HepG2 (cell line): Measurements from ENCODE around the gene VMO1. TPM values are rescaled to one million over a fixed set of nuclear protein-coding genes. Genes with fewer than 3 reads are reported as not detected.
A peak's percentile ranks its signal among the peaks of the same experiment; 100 is the strongest.

ENCODE experiments used
- CAMTA2 ChIP-seq: sonication (generic); formaldehyde crosslinking; IDR thresholded peaks from 2 replicates; pipeline ENCODE4 v1.4.0; 2020; ENCODE audit warnings: mild to moderate bottlenecking, missing genetic modification reagents, borderline replicate concordance
- ELK4 ChIP-seq: sonication (generic); formaldehyde crosslinking; IDR thresholded peaks from 2 replicates; pipeline ENCODE4 v1.9.0; 2021; ENCODE audit warnings: missing genetic modification reagents, borderline replicate concordance
- HDAC2 ChIP-seq: sonication (generic); formaldehyde crosslinking; IDR thresholded peaks from 2 replicates; pipeline ENCODE4 v1.4.0; 2020; ENCODE audit warnings: missing genetic modification reagents
- HMGXB3 ChIP-seq: sonication (generic); formaldehyde crosslinking; IDR thresholded peaks from 2 replicates; pipeline ENCODE4 v1.4.0; 2020; ENCODE audit warnings: missing genetic modification reagents, borderline replicate concordance
- HOXA7 ChIP-seq: sonication (generic); formaldehyde crosslinking; IDR thresholded peaks from 2 replicates; pipeline ENCODE4 v1.8.1; 2022; ENCODE audit warnings: mild to moderate bottlenecking, missing genetic modification reagents, moderate library complexity
- JUNB ChIP-seq: sonication (generic); formaldehyde crosslinking; IDR thresholded peaks from 2 replicates; pipeline ENCODE4 v1.8.0; 2022; ENCODE audit warnings: missing genetic modification reagents, mild to moderate bottlenecking, borderline replicate concordance
- MBD4 ChIP-seq: IDR thresholded peaks from 2 replicates; pipeline ENCODE4 v1.6.1; 2012; ENCODE audit warnings: low read length, inconsistent platforms, borderline replicate concordance
- MLX ChIP-seq: IDR thresholded peaks from 2 replicates; pipeline ENCODE4 v1.6.1; 2016
- PAX8 ChIP-seq: sonication (generic); formaldehyde crosslinking; IDR thresholded peaks from 2 replicates; pipeline ENCODE4 v1.8.0; 2022; ENCODE audit warnings: mild to moderate bottlenecking, missing genetic modification reagents, borderline replicate concordance
- POLR2G ChIP-seq: fragments of 200-400 bp; formaldehyde crosslinking; IDR thresholded peaks from 2 replicates; pipeline ENCODE4 v1.6.1; 2018; ENCODE audit warnings: mild to moderate bottlenecking, low read depth, low read length, moderate library complexity
- PRDM4 ChIP-seq: sonication (generic); formaldehyde crosslinking; IDR thresholded peaks from 2 replicates; pipeline ENCODE4 v1.9.0; 2021; ENCODE audit warnings: missing genetic modification reagents, borderline replicate concordance
- PREB ChIP-seq: sonication (generic); formaldehyde crosslinking; IDR thresholded peaks from 2 replicates; pipeline ENCODE4 v1.4.0; 2020; ENCODE audit warnings: missing genetic modification reagents
- RBM39 ChIP-seq: fragments of 200-400 bp; formaldehyde crosslinking; IDR thresholded peaks from one replicate; pipeline ENCODE4 v1.6.1; 2018; ENCODE audit warnings: antibody characterized with exemption, mild to moderate bottlenecking, low read depth, low read length; ENCODE audit not compliant: poor library complexity, severe bottlenecking
- RFXAP ChIP-seq: sonication (generic); formaldehyde crosslinking; IDR thresholded peaks from 2 replicates; pipeline ENCODE4 v1.4.0; 2020; ENCODE audit warnings: missing genetic modification reagents, borderline replicate concordance
- SCMH1 ChIP-seq: sonication (generic); formaldehyde crosslinking; IDR thresholded peaks from 2 replicates; pipeline ENCODE4 v1.9.0; 2021; ENCODE audit warnings: missing genetic modification reagents, mild to moderate bottlenecking, borderline replicate concordance
- TCF12 ChIP-seq, 2 experiments: fragments of 450-650 bp in 1 of 2; sonication (generic) in 1 of 2; formaldehyde crosslinking in 1 of 2; IDR thresholded peaks; 2 replicates each; pipeline versions ENCODE4 v1.6.1 to v1.8.0; 2017 to 2022; ENCODE audit warnings: antibody characterized with exemption in 1 of 2, mild to moderate bottlenecking in 1 of 2, missing genetic modification reagents in 1 of 2, moderate library complexity in 1 of 2
- ZC3H4 ChIP-seq: sonication (generic); formaldehyde crosslinking; IDR thresholded peaks from 2 replicates; pipeline ENCODE4 v1.4.0; 2020; ENCODE audit warnings: missing genetic modification reagents, borderline replicate concordance
- ZFP1 ChIP-seq: IDR thresholded peaks from 2 replicates; pipeline ENCODE4 v1.6.1; 2016
- ZNF138 ChIP-seq: sonication (generic); formaldehyde crosslinking; IDR thresholded peaks from 2 replicates; pipeline ENCODE4 v1.5.0; 2020; ENCODE audit warnings: mild to moderate bottlenecking, low read depth, missing genetic modification reagents
- ZNF143 ChIP-seq: sonication (generic); formaldehyde crosslinking; IDR thresholded peaks from 2 replicates; pipeline ENCODE4 v1.4.0; 2020; ENCODE audit warnings: missing genetic modification reagents
- polyA plus RNA-seq, 8 experiments: library from polyadenylated mRNA; depleted of rRNA in 3 of 8; stranded (reverse) in 7 of 8; unstranded in 1 of 8; fragments of >200 nt; fragmentation: Illumina TruSeq in 4 of 8; extraction: Trizol in 4 of 8; gene quantifications; 2 replicates each; pipeline versions ENCODE4 v1.2.1 to v1.2.3, GENCODE V29; 2011 to 2016; ENCODE audit warnings: low read depth in 4 of 8, missing spikeins in 1 of 8, mixed read lengths in 1 of 8; ENCODE audit not compliant: insufficient read depth in 1 of 8
- total RNA-seq, 5 experiments: library from RNA; depleted of rRNA; stranded (reverse); fragments of >200 nt; fragmentation: Illumina TruSeq; extraction: Trizol; gene quantifications; 2 replicates each; pipeline ENCODE4 v1.2.3, GENCODE V29; 2016; ENCODE audit warnings: low read depth in 1 of 5

VMO1 gene
- total and polyA plus RNA-seq, 2 of the 13 experiments (the other 11 are each of a cell fraction or from before 2014, with no cell fraction given) = not detected

- TF ChIP-seq ZFP1 (CRISPR knock-in tag) = peak; percentile 72; the same call in 1 of the 2 replicates
- TF ChIP-seq RFXAP (CRISPR knock-in tag) = peak; percentile 80; the same call in 1 of the 2 replicates
- peak; percentile 85; the same call in 1 of the 2 replicates for TF ChIP-seq HMGXB3 (CRISPR knock-in tag)
- no peak for TF ChIP-seq POLR2G
- TF ChIP-seq PAX8 (CRISPR knock-in tag) = no peak
- TF ChIP-seq JUNB = peak; percentile 84; the same call in 1 of the 2 replicates
- no peak for TF ChIP-seq ZC3H4 (CRISPR knock-in tag)
- no peak for TF ChIP-seq PREB (CRISPR knock-in tag)
- TF ChIP-seq PRDM4 (CRISPR knock-in tag) = no peak
- TF ChIP-seq MLX (CRISPR knock-in tag) = peak; percentile 83
- no peak for TF ChIP-seq SCMH1 (CRISPR knock-in tag)
- no peak for TF ChIP-seq MBD4
- peak; percentile 91 for TF ChIP-seq HDAC2 (CRISPR knock-in tag)
- TF ChIP-seq ELK4 (CRISPR knock-in tag) = no peak
- TF ChIP-seq RBM39 = no peak
- no peak for TF ChIP-seq ZNF143 (CRISPR knock-in tag)
- TF ChIP-seq HOXA7 (CRISPR knock-in tag) = no peak
- no peak for TF ChIP-seq ZNF138 (CRISPR knock-in tag)
- TF ChIP-seq TCF12 (IDR thresholded peaks at IDR 0.05) = no peak
- TF ChIP-seq TCF12 (CRISPR knock-in tag; IDR thresholded peaks at IDR 0.05) = 0 out of 2 replicates have a peak, but pooled peaks have one; percentile 64
- no peak for TF ChIP-seq CAMTA2 (CRISPR knock-in tag)
These were observed 26.4 kb downstream of the VMO1 start (continued) for GRCh38 chr17:4759776-4760236.
